Progenitor cell of endocrine pancreas (in vitro differentiated cells): ENCODE measurements around the gene RPS27L. TPM values are rescaled to one million over a fixed set of nuclear protein-coding genes. Genes with fewer than 3 reads are reported as not detected.

Experiments
- total RNA-seq: library from RNA; stranded (reverse); gene quantifications from 2 replicates; pipeline ENCODE4 v1.2.1, GENCODE V29; 2021

RPS27L gene
- total RNA-seq, 1 donor from 2014 or later: 129 TPM

Other genes with a start within 250 kb of the RPS27L start
- 284 and 300 TPM in 2 replicates for gene TPM1, start 114.7 kb downstream of the RPS27L start, total RNA-seq
- gene LACTB, start 35.6 kb downstream of the RPS27L start, total RNA-seq: 10.2 and 11.5 TPM in 2 replicates
- 31.6 and 37.2 TPM in 2 replicates for gene RAB8B, start 32.1 kb upstream of the RPS27L start, total RNA-seq
- gene APH1B, start 120.1 kb upstream of the RPS27L start, total RNA-seq: 17.6 and 19.8 TPM in 2 replicates
- 0.38 and 0.58 TPM in 2 replicates for gene CA12, start 224.4 kb upstream of the RPS27L start, total RNA-seq